Muscle of back (tissue), 11 donors: Measurements from ENCODE around the gene FOXL3. TPM values are rescaled to one million over a fixed set of nuclear protein-coding genes. Genes with fewer than 3 reads are reported as not detected.

Source experiments
- DNase-seq, 3 donors: peaks; one replicate each; pipeline versions ENCODE4 v3.0.0 to v3.0.0-alpha.2; 2013
- polyA plus RNA-seq, 10 donors: library from polyadenylated mRNA; unstranded; fragments of 120-200 nt; gene quantifications; one replicate each; pipeline ENCODE4 v1.2.1, GENCODE V29; 2013; ENCODE audit not compliant: insufficient read length in 10 of 10

The FOXL3 gene
- polyA plus RNA-seq, 10 donors: not detected

- no peak for DNase-seq
Measured at GRCh38 chr7:300546-301290, 10.7 kb downstream of the FOXL3 start.

GRCh38 chr7:301291-302053, 11.5 kb downstream of the FOXL3 start:
- DNase-seq: no peak

GRCh38 chr7:302054-302992, 12.4 kb downstream of the FOXL3 start:
- DNase-seq: no peak

- no peak for DNase-seq
Measured at GRCh38 chr7:303425-303824, 13.5 kb downstream of the FOXL3 start.

- no peak for DNase-seq
Measured at GRCh38 chr7:303884-304573, 14.1 kb downstream of the FOXL3 start.

- no peak for DNase-seq
Measured at GRCh38 chr7:304574-305409, 14.8 kb downstream of the FOXL3 start.

GRCh38 chr7:305410-306151, 15.6 kb downstream of the FOXL3 start:
- no peak for DNase-seq

- DNase-seq: no peak
Measured at GRCh38 chr7:307970-308369, 18.0 kb downstream of the FOXL3 start.

GRCh38 chr7:309586-310228, 19.7 kb downstream of the FOXL3 start:
- no peak for DNase-seq

GRCh38 chr7:311131-311680, 21.2 kb downstream of the FOXL3 start:
- no peak for DNase-seq

- no peak for DNase-seq
Measured at GRCh38 chr7:311796-312195, 21.8 kb downstream of the FOXL3 start.

GRCh38 chr7:312424-312823, 22.5 kb downstream of the FOXL3 start:
- no peak for DNase-seq

- DNase-seq: no peak
Measured at GRCh38 chr7:314853-315252, 24.9 kb downstream of the FOXL3 start.

GRCh38 chr7:315516-316265, 25.7 kb downstream of the FOXL3 start:
- DNase-seq: no peak

- no peak for DNase-seq
Measured at GRCh38 chr7:317643-318405, 27.9 kb downstream of the FOXL3 start.

GRCh38 chr7:318476-318875, 28.5 kb downstream of the FOXL3 start:
- DNase-seq: no peak

GRCh38 chr7:318878-319661, 29.1 kb downstream of the FOXL3 start:
- peak in 1 of 3 donors; percentile 68 for DNase-seq
